Glomerular visceral epithelial cell (primary cell): Measurements from ENCODE around the gene TBK1.

ENCODE experiments used
- DNase-seq: peaks from one replicate; pipeline ENCODE4 v3.0.0-alpha.2; 2016; ENCODE audit errors: extremely low spot score

Gene TBK1

DNA sequence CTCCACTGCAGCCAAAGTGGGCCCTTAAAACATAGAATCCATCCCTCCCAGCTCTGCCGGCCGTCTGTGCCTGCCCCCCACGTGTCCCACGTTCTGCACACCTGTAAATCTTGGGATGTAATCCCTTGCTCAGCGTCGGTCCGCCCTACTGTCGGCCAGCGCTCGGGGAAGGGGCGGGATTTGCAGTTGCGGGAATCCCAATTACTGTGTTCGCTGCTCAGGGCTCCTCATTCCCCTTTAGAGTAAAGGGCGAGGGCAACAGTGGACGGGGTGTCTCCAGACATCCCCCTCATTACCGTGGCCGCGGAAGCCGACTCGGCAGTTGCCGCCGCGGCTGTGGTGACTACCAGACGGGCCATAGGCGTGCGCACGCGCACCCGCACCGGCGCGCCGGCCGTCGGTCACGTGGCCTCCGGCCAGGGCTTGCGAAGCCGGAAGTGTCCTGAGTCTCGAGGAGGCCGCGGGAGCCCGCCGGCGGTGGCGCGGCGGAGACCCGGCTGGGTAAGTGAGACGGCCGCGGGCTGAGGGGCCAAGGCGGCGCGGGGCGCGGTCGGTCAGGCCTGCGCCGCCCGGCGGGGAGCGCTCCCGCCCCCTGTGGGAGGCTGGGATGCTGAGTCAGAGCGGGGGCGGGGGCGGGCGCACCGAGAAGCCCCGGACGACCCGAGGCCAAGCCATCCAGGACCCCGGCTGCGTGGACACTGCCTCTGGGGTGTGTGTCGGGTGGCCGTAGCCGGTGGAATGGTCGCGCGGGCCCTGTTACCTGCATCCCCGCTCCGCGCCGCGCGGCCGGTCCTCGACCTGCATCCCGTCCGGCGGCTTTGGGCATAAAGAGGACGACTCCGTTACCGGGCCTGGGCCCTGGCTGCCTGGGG, at the start of gene TBK1:
TBK1 (plus strand) TSS at position 434 of the 872 bp plus-strand sequence. CDS start 3,751 bp downstream, outside the sequence.
- DNase-seq: peak; percentile 87

- no peak for DNase-seq
Observed at GRCh38 chr12:64402181-64402580, 49.7 kb upstream of the TBK1 start.

DNA sequence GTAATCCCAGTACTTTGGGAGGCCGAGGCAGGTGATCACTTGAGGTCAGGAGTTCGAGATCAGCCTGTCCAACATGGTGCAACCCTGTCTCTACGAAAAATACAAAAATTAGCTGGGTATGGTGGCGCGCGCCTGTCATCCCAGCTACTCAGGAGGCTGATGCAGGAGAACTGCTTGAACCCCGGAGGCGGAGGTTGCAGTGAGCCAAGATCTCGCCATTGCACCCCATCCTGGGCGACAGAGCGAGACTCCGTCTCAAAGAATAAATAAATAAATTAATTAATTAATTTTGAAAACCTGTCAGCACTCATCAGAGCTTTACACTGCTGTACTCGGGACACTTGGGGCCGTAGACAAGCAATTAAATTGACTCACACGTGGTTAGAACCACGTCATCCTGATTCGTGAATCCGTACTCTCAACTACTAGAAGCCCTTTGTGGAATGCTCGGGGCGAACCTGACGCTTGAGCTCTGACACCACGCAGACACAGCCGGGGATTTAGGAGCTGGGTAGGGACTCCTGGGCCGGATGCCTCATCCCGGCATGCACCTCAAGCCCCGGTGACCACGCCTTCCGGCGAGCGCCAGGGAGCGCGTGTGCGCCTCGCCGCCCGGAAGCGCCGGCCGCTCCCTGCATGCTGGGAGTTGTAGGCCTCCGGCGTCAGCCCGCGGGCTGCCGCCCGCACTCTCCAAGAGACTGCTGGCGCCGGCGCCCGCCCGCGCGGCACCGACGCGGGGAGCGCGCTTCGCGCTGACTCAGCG, 48.0 kb upstream of the TBK1 start, which contains the start of gene XPOT:
XPOT (plus strand) TSS at position 686 of the 763 bp plus-strand sequence. CDS start 5,644 bp downstream, outside the sequence.
- peak; percentile 97 for DNase-seq

DNA sequence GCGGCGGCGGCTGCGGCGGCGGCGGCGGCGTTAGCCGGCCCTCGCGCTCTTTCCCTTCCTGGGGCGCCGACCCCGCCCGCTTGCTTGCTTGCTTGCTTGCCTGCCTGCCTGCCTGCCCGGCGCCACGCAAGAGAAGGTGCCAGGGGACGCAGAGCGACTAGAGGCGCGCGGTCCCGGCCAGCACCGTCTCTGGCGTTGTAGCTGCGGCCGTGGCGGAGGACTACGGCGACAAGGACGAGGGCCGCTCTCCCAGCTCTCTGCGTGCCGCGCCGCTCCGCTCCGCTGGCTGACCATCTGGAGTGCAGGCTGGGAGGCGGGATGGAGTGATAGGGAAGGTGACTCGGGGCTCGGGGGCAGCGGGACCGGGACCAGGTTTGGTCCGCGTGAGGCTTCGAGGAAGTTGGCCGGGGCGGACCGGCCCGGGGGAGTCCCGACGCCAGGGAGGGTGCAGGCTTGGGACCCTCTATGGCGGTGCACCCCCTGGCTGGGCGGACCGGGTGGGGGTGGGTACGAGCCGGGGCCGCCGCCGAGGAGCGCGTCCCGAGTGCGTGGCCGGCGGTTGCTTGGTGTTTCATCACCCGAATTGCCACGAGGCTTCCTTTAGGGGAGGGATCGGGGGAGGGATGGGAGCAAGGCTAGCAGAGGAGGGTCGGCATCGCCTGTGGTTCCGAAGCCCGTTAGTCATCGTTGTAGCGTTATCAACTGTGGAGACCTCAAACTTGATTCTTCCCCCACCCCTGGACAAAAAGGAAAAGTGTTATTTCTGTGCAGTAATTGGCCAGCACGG, 47.3 kb upstream of the TBK1 start:
- DNase-seq: peak; percentile 74

DNA sequence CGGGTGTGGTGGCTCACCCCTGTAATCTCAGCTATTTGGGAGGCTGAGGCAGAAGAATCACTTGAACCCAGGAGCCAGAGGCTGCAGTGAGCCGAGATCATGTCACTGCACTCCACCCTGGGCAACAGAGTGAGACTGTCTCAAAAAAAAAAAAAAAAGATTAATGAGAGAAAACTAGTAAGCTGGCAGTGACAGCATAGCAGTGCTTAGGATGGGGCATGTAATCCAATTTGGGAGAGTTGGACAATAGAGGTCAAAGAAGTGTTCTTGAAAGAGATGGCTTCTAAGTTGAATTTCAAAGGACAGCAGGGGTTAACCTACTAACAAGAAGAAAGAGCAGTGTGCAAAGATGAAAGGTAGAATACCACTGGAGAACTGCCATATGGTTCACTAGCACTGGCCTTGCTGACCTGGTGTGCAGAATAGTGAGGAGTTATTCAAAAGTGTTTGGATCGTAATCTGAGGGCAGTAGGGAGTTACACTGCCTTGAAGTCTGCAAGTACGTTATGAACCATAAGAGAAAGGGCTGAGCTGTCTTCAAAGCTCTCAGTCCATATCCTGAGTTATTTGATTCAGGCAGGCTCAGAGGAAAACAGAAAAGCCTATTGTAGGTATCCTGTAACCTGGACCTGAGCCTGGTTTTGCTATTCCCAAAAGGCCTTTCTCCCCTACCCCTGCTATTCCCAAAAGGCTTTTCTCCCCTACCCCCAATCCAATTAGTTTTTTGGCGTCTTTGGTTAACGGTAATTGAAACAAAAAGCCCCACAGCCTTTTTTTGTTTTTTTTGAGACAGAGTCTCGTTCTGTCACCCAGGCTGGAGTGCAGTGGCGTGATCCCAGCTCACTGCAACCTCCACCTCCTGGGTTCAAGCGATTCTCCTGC, 44.3 kb upstream of the TBK1 start:
- DNase-seq: no peak

GRCh38 chr12:64411427-64411826, 40.5 kb upstream of the TBK1 start:
- no peak for DNase-seq

DNA sequence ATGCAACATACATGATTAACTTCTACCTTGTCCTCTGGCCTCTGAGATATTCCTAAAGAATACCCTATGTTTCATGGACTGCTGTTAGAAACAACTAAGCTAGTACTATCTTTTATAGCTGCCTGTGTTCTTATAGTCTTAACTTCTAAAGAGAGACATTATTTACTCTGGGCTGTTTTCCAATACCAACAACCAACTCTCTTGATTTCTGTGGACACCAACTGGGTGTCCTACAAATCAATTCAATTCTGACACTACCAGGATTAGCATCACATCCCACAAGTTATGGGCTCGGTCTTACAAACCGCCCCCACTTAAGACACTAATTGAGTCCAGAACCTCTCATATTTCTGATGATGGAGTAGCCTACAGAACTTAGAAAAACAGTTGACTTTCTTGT, 39.5 kb upstream of the TBK1 start:
- no peak for DNase-seq

DNA sequence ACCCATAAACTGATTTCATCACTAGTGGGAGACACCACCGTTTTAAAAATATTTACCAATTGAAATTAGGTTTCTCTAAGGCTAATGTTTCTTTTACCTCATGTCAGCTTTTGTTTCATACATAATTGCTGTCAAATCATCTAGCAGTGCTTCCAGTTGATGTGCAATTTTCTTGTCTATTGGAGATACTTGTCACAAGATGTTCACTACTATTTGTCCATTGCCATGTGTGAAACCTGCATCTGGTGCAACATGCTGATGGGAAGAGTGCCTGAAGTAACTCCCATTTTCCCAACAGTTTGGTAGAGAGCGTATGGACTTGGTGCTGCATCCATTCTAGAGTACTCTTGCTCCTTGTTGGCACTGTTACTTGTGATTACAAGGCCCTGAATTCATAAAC, 38.0 kb upstream of the TBK1 start:
- no peak for DNase-seq

GRCh38 chr12:64418209-64418608, 33.7 kb upstream of the TBK1 start:
- DNase-seq: no peak

GRCh38 chr12:64419696-64420095, 32.2 kb upstream of the TBK1 start:
- DNase-seq: no peak

DNA sequence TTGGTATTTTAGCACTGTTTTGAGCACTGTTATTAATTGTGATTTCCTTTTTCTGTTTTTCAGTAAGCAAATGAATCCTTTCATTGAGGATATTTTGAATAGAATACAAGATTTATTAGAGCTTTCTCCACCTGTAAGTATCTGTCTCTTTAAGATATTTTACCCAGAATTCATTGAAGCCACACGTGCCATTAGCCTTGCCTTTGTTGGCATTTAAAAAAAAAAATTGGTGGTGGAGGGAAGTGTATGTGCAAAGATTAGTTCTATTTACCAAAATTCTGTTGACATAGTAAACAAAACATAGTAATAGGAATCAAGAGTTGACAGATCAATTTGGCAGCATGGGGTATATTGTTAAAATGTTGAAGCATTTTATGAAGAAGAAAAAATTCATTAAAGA, 23.9 kb upstream of the TBK1 start:
- DNase-seq: no peak

DNA sequence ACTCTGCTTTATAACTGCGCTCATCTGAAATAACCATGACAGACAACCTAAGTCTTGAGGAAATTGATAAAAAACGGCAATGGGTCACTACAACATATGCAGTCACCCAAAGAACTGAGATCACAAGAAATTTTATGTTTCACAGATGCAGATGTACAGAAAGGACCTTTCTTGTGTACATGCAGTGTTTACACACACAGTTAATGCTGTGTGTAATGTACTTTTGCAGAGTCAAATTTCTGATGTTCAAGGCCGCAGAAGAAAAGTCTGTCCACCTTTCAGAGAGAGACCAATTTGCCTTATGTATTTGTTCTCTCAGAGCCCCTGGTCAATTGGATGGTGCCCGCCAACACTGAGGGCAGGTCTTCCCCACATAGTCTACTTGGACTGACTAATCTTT, 23.0 kb upstream of the TBK1 start:
- DNase-seq: no peak

GRCh38 chr12:64430886-64431285, 21.0 kb upstream of the TBK1 start:
- DNase-seq: no peak

GRCh38 chr12:64431791-64432190, 20.1 kb upstream of the TBK1 start:
- no peak for DNase-seq

- no peak for DNase-seq
Observed at GRCh38 chr12:64433915-64434314, 18.0 kb upstream of the TBK1 start.

- no peak for DNase-seq
Observed at GRCh38 chr12:64440100-64440499, 11.8 kb upstream of the TBK1 start.

DNA sequence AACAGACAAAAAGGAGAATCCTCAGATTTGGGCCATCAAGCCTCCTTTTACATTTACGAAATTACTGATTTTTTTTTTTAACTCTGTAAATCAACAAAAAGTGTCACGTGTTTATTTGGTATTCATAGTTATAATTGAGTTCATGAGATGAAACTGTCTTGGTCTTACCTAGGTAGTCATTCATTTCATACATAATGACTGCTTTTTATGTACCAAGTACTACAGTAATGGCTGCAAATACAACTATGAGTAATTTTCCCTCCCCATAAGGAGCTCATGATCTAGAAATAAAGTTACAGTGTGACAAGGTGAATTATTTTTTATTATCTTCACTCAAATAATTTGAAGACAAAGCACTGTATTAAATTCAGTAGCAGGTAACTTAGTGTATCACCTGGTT, 6.4 kb upstream of the TBK1 start:
- DNase-seq: no peak

DNA sequence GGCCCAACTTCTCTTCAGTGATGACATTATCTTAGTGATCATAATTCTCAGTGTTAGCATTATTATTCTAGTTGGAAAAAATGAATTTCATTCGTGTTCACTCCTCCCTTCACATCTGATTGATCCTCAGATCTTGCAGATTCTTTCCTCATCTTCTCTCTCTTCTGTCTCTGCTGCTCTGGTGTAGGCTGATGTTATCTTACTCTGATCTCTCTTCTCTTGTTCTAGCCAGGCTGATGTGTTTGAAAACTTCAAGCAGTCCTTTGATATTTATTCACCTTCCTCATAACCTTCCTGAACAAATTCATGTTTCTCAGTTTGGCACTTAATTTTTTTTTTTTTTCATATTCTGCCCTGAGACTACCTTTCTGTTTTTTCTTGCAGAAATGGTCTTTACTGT, 5.6 kb upstream of the TBK1 start:
- DNase-seq: no peak

- DNase-seq: no peak
Observed at GRCh38 chr12:64450057-64450640, 1.8 kb upstream of the TBK1 start.

DNA sequence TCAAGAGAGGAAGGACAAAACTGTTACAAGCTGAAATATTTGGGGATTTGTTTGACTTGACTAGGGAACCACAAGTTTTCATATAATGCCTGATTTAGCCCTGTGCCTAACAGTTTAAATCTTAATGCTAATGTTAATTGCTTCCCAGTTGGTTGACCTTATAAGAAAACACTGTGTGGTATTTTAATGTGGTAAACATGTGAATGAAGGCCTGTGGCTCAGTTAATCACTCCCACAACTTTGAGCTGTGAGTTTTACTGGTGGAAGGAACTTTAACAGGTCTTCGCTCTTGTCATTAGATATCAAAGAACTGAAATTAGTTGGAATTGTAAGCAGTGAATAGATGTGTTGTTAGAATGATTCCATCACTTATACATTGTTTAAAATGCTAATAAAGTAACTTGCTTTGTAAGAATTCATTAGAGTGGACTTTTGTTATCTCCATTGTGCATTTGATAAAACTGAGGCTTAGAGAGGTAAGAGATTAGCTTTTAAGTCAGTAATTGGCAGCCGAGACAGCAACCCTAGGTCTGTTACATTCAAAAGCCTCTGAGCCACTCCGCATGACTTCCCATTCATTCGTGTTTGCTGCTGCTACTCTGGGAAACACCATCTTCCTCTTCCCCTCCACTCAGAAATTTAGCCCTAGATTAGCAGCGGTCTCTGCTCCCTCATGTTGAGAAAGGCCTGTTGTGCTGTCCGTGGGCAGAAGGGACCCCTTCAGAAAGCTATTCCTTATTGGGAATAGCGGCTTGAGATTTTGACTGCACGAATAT, 1.0 kb upstream of the TBK1 start:
- DNase-seq: peak; percentile 25
